Measurements from ENCODE around the gene SELENOI.

GRCh38 chr2:26316845-26317244 is 29.1 kb upstream of the SELENOI start:
- TF ChIP-seq CTCF (IDR thresholded peaks at IDR 0.05) (no peak), POLR2A (IDR thresholded peaks at IDR 0.05) (no peak)

Data from prostate gland (tissue), 2 donors.